ENCODE results near the gene TWSG1. TPM values are rescaled to one million over a fixed set of nuclear protein-coding genes. Genes with fewer than 3 reads are reported as not detected.

TWSG1 gene
- polyA plus RNA-seq, 3 donors = 1.6 to 5.5 (median 3.9) TPM

- no peaks in the 10 kb centered on the region for H3K79me2 ChIP-seq (ENCODE audit: insufficient read depth, low read length)
- no peak for TF ChIP-seq CTCF (IDR thresholded peaks at IDR 0.05)
- H3K4me1 ChIP-seq (ENCODE audit: control insufficient read depth in 1 of 2, insufficient read depth in 2 of 2, low read length in 2 of 2) = peaks cover 12 to 17% of the 10 kb centered on the region in 2 donors
- no peak overlapping the region for H3K9ac ChIP-seq (ENCODE audit: insufficient read depth, low read length, poor library complexity, severe bottlenecking)
- no peaks in the 10 kb centered on the region for H4K20me1 ChIP-seq (ENCODE audit: insufficient read depth, low read length)
- intact Hi-C loops (cut with micrococcal nuclease) = loop anchor here in 1 of 2 donors (5.0 kb wide), 2 partner anchors 152 to 263 kb away; no protein-coding TSS in a partner anchor
- Mint-ChIP-seq H3K9me3 (peaks cover 0 to 13% (median 5%) of the 10 kb centered on the region in 7 donors), H3K4me1 (peaks cover 13% of the 10 kb centered on the region), H3K4me3 (no peak overlapping the region), H3K27me3 (ENCODE audit: low read depth in 3 of 3) (peaks cover 3 to 11% (median 8%) of the 10 kb centered on the region in 3 donors), H3K27ac (no peak overlapping the region), H3K36me3 (no peaks in the 10 kb centered on the region)
- WGBS (ENCODE audit: insufficient coverage) = no CpG with 5 or more reads among the region's 3 CpGs
- H2AFZ ChIP-seq (ENCODE audit: insufficient read depth, low read depth, low read length, poor library complexity, severe bottlenecking) = no peak overlapping the region
- H3K9me3 ChIP-seq (replicated peaks in 1 of 2; ENCODE audit: control insufficient read depth in 1 of 2, insufficient read depth in 1 of 2, low read length in 2 of 2) = peaks cover 5% of the 10 kb centered on the region in 2 donors
- H3K36me3 ChIP-seq (replicated peaks in 1 of 2; ENCODE audit: control insufficient read depth in 1 of 2, insufficient read depth in 2 of 2, low read length in 2 of 2) = no peaks in the 10 kb centered on the region
- H3K4me3 ChIP-seq (replicated peaks in 1 of 3; ENCODE audit: low read depth in 2 of 3, low read length in 3 of 3) = no peak overlapping the region
- peaks cover 0 to 14% of the 10 kb centered on the region in 2 donors for H3K27me3 ChIP-seq (ENCODE audit: control insufficient read depth in 2 of 2, insufficient read depth in 2 of 2, low read length in 2 of 2)
- no peak overlapping the region for H3K4me2 ChIP-seq (replicated peaks; ENCODE audit: extremely low read depth, low read length, poor library complexity, severe bottlenecking)
- no peak for DNase-seq
- H3K27ac ChIP-seq (ENCODE audit: low read depth in 1 of 2, low read length in 2 of 2) = no peak overlapping the region
Measured at GRCh38 chr18:9330419-9330818, 4.2 kb upstream of the TWSG1 start.

GRCh38 chr18:9333441-9334328 is 888 bp upstream of the TWSG1 start:
- Histone ChIP-seq H3K4me3 (replicated peaks in 1 of 3; ENCODE audit: low read depth in 2 of 3, low read length in 3 of 3) (peak overlapping the region; percentile 54 to 87 (median 80)), H3K4me1 (ENCODE audit: control insufficient read depth in 1 of 2, insufficient read depth in 2 of 2, low read length in 2 of 2) (peaks cover 14 to 31% of the 10 kb centered on the region in 2 donors), H4K20me1 (ENCODE audit: insufficient read depth, low read length) (no peaks in the 10 kb centered on the region), H3K36me3 (replicated peaks in 1 of 2; ENCODE audit: control insufficient read depth in 1 of 2, insufficient read depth in 2 of 2, low read length in 2 of 2) (no peaks in the 10 kb centered on the region), H3K79me2 (ENCODE audit: insufficient read depth, low read length) (no peaks in the 10 kb centered on the region), H3K4me2 (replicated peaks; ENCODE audit: extremely low read depth, low read length, poor library complexity, severe bottlenecking) (peak overlapping the region; percentile 86), H3K9me3 (replicated peaks in 1 of 2; ENCODE audit: control insufficient read depth in 1 of 2, insufficient read depth in 1 of 2, low read length in 2 of 2) (no peaks in the 10 kb centered on the region), H3K27ac (ENCODE audit: low read depth in 1 of 2, low read length in 2 of 2) (peak overlapping the region; percentile 48 to 56), H3K27me3 (ENCODE audit: control insufficient read depth in 2 of 2, insufficient read depth in 2 of 2, low read length in 2 of 2) (peaks cover 0 to 14% of the 10 kb centered on the region in 2 donors), H2AFZ (ENCODE audit: insufficient read depth, low read depth, low read length, poor library complexity, severe bottlenecking) (peak overlapping the region; percentile 98), H3K9ac (ENCODE audit: insufficient read depth, low read length, poor library complexity, severe bottlenecking) (peak overlapping the region; percentile 61)
- H3K4me3 Mint-ChIP-seq = peak overlapping the region; percentile 92 to 93
- peak overlapping the region; percentile 63 to 88 (median 81) for H3K27ac Mint-ChIP-seq
- no peak for TF ChIP-seq CTCF (IDR thresholded peaks at IDR 0.05)
- intact Hi-C loops (cut with micrococcal nuclease) = loop anchor here in 1 of 2 donors (5.0 kb wide), 2 partner anchors 149 to 266 kb away; no protein-coding TSS in a partner anchor
- peaks cover 27% of the 10 kb centered on the region for H3K4me1 Mint-ChIP-seq
- DNase-seq = peak in 2 of 3 donors; percentile 30 to 47
- H3K9me3 Mint-ChIP-seq = peaks cover 0 to 6% (median 2%) of the 10 kb centered on the region in 7 donors
- H3K36me3 Mint-ChIP-seq = peaks cover 0 to under 1% of the 10 kb centered on the region in 2 donors
- WGBS (ENCODE audit: insufficient coverage) = 20% methylated on average over 42 of the region's 52 CpGs
- H3K27me3 Mint-ChIP-seq (ENCODE audit: low read depth in 3 of 3) = peaks cover 2 to 8% (median 8%) of the 10 kb centered on the region in 3 donors

Data from CD14-positive monocyte (primary cell).